ENCODE measurements around the gene PTPRN2. TPM values are rescaled to one million over a fixed set of nuclear protein-coding genes. Genes with fewer than 3 reads are reported as not detected.

The PTPRN2 gene
- total and polyA plus RNA-seq, 2 of the 8 experiments (the other 6 are each of a cell fraction or from before 2014, with no cell fraction given), result 2.6 to 4.5 TPM

GRCh38 chr7:157811946-157812345 is 775.7 kb downstream of the PTPRN2 start:
- Histone ChIP-seq H3K4me1 (replicated peaks in 1 of 4; ENCODE audit: control insufficient read depth in 3 of 4, insufficient read depth in 4 of 4, low read length in 3 of 4) (peaks cover 0 to 5% (median 0%) of the 10 kb centered on the region in 4 experiments; a peak in 2 of 7 replicates), H3K14ac (ENCODE audit: insufficient read length) (no peak overlapping the region), H2BK5ac (ENCODE audit: low read depth, low read length) (no peak overlapping the region), H4K8ac (ENCODE audit: extremely low read depth, insufficient read depth, low read length) (no peak overlapping the region), H3K79me1 (ENCODE audit: low read depth, low read length) (no peaks in the 10 kb centered on the region), H2BK15ac (ENCODE audit: low read length) (no peak overlapping the region), H4K91ac (replicated peaks; ENCODE audit: insufficient read length, low read length) (no peak overlapping the region), H2BK120ac (replicated peaks; ENCODE audit: low read depth, low read length) (no peak overlapping the region), H3K4me2 (ENCODE audit: insufficient read depth in 1 of 2, low read depth in 2 of 2, low read length in 2 of 2) (no peak overlapping the region), H3K27ac (ENCODE audit: low read depth, low read length) (no peak overlapping the region), H2AFZ (ENCODE audit: low read length) (no peak overlapping the region), H3K4me3 (ENCODE audit: extremely low read depth in 1 of 4, insufficient read depth in 2 of 4, low read depth in 3 of 4, low read length in 4 of 4) (no peak overlapping the region), H3K9me3 (ENCODE audit: insufficient read depth in 2 of 2, low read depth in 1 of 2, low read length in 1 of 2) (peaks cover 23 to 31% of the 10 kb centered on the region in 2 experiments), H4K20me1 (replicated peaks in 1 of 2; ENCODE audit: control insufficient read depth in 1 of 2, insufficient read depth in 2 of 2, low read length in 2 of 2) (no peaks in the 10 kb centered on the region), H3K79me2 (ENCODE audit: control insufficient read depth in 1 of 2, insufficient read depth in 2 of 2, low read length in 2 of 2) (no peaks in the 10 kb centered on the region), H3K23ac (ENCODE audit: insufficient read length) (no peak overlapping the region), H3K9ac (replicated peaks in 1 of 4; ENCODE audit: extremely low read depth in 1 of 4, low read depth in 3 of 4, low read length in 3 of 4) (no peak overlapping the region), H3K27me3 (replicated peaks in 1 of 4; ENCODE audit: control insufficient read depth in 3 of 4, extremely low read depth in 1 of 4, insufficient read depth in 3 of 4, low read length in 3 of 4) (no peaks in the 10 kb centered on the region), H3K18ac (ENCODE audit: extremely low read depth, low read length) (no peak overlapping the region; the same call in 1 of the 2 replicates), H3K56ac (replicated peaks; ENCODE audit: insufficient read length, low read depth, low read length) (no peak overlapping the region), H2AK5ac (ENCODE audit: low read depth, low read length) (no peak overlapping the region), H4K5ac (ENCODE audit: insufficient read length, low read depth, low read length) (no peak overlapping the region), H2BK20ac (ENCODE audit: low read length) (no peak overlapping the region), H2BK12ac (ENCODE audit: low read depth, low read length) (no peak overlapping the region), H3K23me2 (ENCODE audit: low read depth, low read length) (peaks cover 2% of the 10 kb centered on the region; the same call in 1 of the 2 replicates), H3K4ac (replicated peaks; ENCODE audit: insufficient read length, low read depth, low read length) (no peak overlapping the region), H3K36me3 (ENCODE audit: control insufficient read depth in 2 of 4, insufficient read depth in 4 of 4, low read length in 3 of 4) (no peaks in the 10 kb centered on the region)
- WGBS, 2 experiments (ENCODE audit: extremely low coverage in 1 of 2, insufficient coverage in 1 of 2, insufficient read length in 1 of 2, insufficient replicate concordance in 2 of 2, low coverage in 1 of 2, low lambda C conversion rate in 2 of 2, missing lambda C conversion rate in 1 of 2), result 92% methylated on average over 13 of the region's 16 CpGs; no CpG with 5 or more reads in 1 of the 2 experiments
- FAIRE-seq, result no peak
- CTCF ChIA-PET (ENCODE audit: partially characterized antibody), result no interaction called here
- DNase-seq (ENCODE audit: low read depth in 1 of 2, low spot score in 2 of 2), result no peak
- no peak for TF ChIP-seq POLR2A (IDR thresholded peaks at IDR 0.05; ENCODE audit: control extremely low read depth in 1 of 2, low read depth in 2 of 2, low read length in 2 of 2)
- no peak for TF ChIP-seq TAF1 (IDR thresholded peaks at IDR 0.05; ENCODE audit: low read depth, low read length)
- TF ChIP-seq KDM1A (IDR thresholded peaks at IDR 0.05; ENCODE audit: borderline replicate concordance, low read length), result no peak
- TF ChIP-seq, protein P1, sequence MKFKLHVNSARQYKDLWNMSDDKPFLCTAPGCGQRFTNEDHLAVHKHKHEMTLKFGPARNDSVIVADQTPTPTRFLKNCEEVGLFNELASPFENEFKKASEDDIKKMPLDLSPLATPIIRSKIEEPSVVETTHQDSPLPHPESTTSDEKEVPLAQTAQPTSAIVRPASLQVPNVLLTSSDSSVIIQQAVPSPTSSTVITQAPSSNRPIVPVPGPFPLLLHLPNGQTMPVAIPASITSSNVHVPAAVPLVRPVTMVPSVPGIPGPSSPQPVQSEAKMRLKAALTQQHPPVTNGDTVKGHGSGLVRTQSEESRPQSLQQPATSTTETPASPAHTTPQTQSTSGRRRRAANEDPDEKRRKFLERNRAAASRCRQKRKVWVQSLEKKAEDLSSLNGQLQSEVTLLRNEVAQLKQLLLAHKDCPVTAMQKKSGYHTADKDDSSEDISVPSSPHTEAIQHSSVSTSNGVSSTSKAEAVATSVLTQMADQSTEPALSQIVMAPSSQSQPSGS (IDR thresholded peaks at IDR 0.05; ENCODE audit: low read length), result no peak
- no peak for TF ChIP-seq TAF7 (optimal IDR thresholded peaks at IDR 0.05; ENCODE audit: borderline replicate concordance, low read depth, low read length)
- no peak for TF ChIP-seq CBX8 (IDR thresholded peaks at IDR 0.05; ENCODE audit: borderline replicate concordance, low read depth, low read length)
- no peak for TF ChIP-seq TCF12 (IDR thresholded peaks at IDR 0.05; ENCODE audit: low read depth, low read length)
- POLR2A ChIA-PET (ENCODE audit: partially characterized antibody), result no interaction called here

Data from H1 (cell line).